Panc1 (cell line): ENCODE data around the gene FKRP. TPM values are rescaled to one million over a fixed set of nuclear protein-coding genes. Genes with fewer than 3 reads are reported as not detected.

ENCODE experiments used
- ATAC-seq: fragments of 200-7000 bp; cut with Tn5 transposase; 2 replicates; pipeline ENCODE4 v1.9.1; 2020; ENCODE audit warnings: mild to moderate bottlenecking, moderate library complexity
- BruUV-seq: library from RNA; stranded (reverse); fragments of 400-500 nt; replicated peaks from 2 replicates; lab custom pipeline; 2021; lab: Mats Ljungman, UMichigan
- CTCF ChIA-PET: fragments of 300-600 bp; sonication (Branson Sonifier 250); formaldehyde crosslinking; loops from one replicate; lab custom pipeline; 2022; ENCODE audit warnings: antibody characterized with exemption; lab: Charles Lee
- POLR2A ChIA-PET: fragments of 300-600 bp; sonication (Branson Sonifier 250); formaldehyde crosslinking; loops from one replicate; lab custom pipeline; 2022; ENCODE audit warnings: antibody characterized with exemption; lab: Charles Lee
- DNase-seq: peaks from one replicate; pipeline ENCODE4 v3.0.0-alpha.2; 2010; ENCODE audit warnings: low read depth, low spot score
- H3K27ac ChIP-seq: 2 replicates; pipeline ENCODE4 v1.5.1; 2011; ENCODE audit warnings: mild to moderate bottlenecking, low read length, inconsistent platforms
- H3K27me3 ChIP-seq: fragments of 200-500 bp; sonication (Bioruptor generic); 2 replicates; pipeline ENCODE4 v1.6.0; 2014; ENCODE audit warnings: low read length, inconsistent platforms; ENCODE audit not compliant: control insufficient read depth, insufficient read depth
- H3K36me3 ChIP-seq: fragments of 200-500 bp; sonication (Bioruptor generic); 2 replicates; pipeline ENCODE4 v1.5.1; 2014; ENCODE audit warnings: inconsistent platforms, mild to moderate bottlenecking, low read length, moderate library complexity; ENCODE audit not compliant: control insufficient read depth, insufficient read depth
- H3K4me1 ChIP-seq: 2 replicates; pipeline ENCODE4 v1.5.1; 2011; ENCODE audit warnings: inconsistent platforms, mild to moderate bottlenecking, low read length, moderate library complexity; ENCODE audit not compliant: control insufficient read depth, insufficient read depth
- H3K4me3 ChIP-seq, 2 experiments: 2 replicates each; pipeline ENCODE4 v1.5.1; 2011 to 2012; ENCODE audit warnings: low read depth in 2 of 2, low read length in 2 of 2, mild to moderate bottlenecking in 2 of 2, inconsistent platforms in 1 of 2, moderate library complexity in 1 of 2
- H3K9me3 ChIP-seq: fragments of 200-500 bp; sonication (Bioruptor generic); 2 replicates; pipeline ENCODE4 v1.5.1; 2014; ENCODE audit warnings: low read depth, mild to moderate bottlenecking, inconsistent platforms, low read length, moderate library complexity; ENCODE audit not compliant: control insufficient read depth, insufficient read depth
- CTCF ChIP-seq: fragments of 450-650 bp; IDR thresholded peaks from 2 replicates; pipeline ENCODE4 v1.5.1; 2017; ENCODE audit warnings: mild to moderate bottlenecking
- POLR2AphosphoS5 ChIP-seq: IDR thresholded peaks from 2 replicates; pipeline ENCODE4 v1.6.1; 2012; ENCODE audit warnings: mild to moderate bottlenecking, low read depth, low read length, moderate library complexity
- SIN3A ChIP-seq: IDR thresholded peaks from 2 replicates; pipeline ENCODE4 v1.6.1; 2012; ENCODE audit warnings: low read depth, mild to moderate bottlenecking, low read length, moderate library complexity, borderline replicate concordance; ENCODE audit not compliant: insufficient read depth
- TCF7L2 ChIP-seq: IDR thresholded peaks from 2 replicates; pipeline ENCODE4 v1.6.1; 2011; ENCODE audit warnings: mild to moderate bottlenecking, low read depth, low read length, inconsistent platforms
- in situ Hi-C: cut with HindIII; loops from 2 replicates; pipeline ENCODE4 v1.10.0; 2016; ENCODE audit warnings: low sequenced_read_pairs, low pct_unique_long_range_greater_than_20kb
- intact Hi-C: fragments of 100-400 bp; cut with micrococcal nuclease; formaldehyde crosslinking; loops from one replicate; pipeline ENCODE4 v1.10.0; 2022; ENCODE audit not compliant: unreplicated experiment
- total RNA-seq: library from RNA; stranded (reverse); gene quantifications from one replicate; pipeline ENCODE4 v1.2.1, GENCODE V29; 2021; ENCODE audit not compliant: unreplicated experiment
- TF ChIP-seq, protein P1 (sequence below), 2 experiments: IDR thresholded peaks; 2 replicates each; pipeline ENCODE4 v1.6.1; 2011 to 2012; ENCODE audit warnings: low read depth in 2 of 2, control low read depth in 1 of 2, low read length in 1 of 2, mild to moderate bottlenecking in 1 of 2, moderate library complexity in 1 of 2; ENCODE audit not compliant: insufficient read depth in 1 of 2

FKRP gene
- total RNA-seq, 1 experiment from 2014 or later: 21.6 TPM

DNA sequence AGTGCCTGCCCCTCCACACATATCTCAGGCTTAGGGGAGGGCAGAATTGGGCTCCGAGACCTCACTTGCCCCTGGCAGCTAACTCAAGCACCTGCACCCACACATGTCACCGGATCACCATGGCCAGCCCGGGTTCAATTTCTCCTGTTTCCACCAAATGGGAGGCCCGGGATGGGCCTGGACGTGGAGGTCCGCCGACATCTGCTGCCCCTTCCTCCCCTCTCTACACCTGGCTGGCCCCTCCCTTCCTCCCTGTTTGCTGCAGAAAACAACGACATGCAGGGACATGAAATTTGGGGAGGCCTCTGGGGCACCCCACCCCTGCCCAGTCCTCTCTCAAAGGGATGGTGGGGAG, 30.3 kb upstream of the FKRP start:
- POLR2A ChIA-PET: no interaction called here
- H3K27ac ChIP-seq: peak overlapping the region; percentile 89
- H3K36me3 ChIP-seq: peaks cover 5% of the 10 kb centered on the region; the same call in 1 of the 2 replicates
- H3K4me3 ChIP-seq: peak overlapping the region; percentile 71 to 74
- no peaks in the 10 kb centered on the region for H3K9me3 ChIP-seq
- CTCF ChIA-PET: no interaction called here
- in situ Hi-C loops (no loop called here), intact Hi-C loops (no loop called here)
- TF ChIP-seq POLR2AphosphoS5 (no peak), SIN3A (no peak), TCF7L2 (no peak), CTCF (no peak)
- TF ChIP-seq, protein P1, sequence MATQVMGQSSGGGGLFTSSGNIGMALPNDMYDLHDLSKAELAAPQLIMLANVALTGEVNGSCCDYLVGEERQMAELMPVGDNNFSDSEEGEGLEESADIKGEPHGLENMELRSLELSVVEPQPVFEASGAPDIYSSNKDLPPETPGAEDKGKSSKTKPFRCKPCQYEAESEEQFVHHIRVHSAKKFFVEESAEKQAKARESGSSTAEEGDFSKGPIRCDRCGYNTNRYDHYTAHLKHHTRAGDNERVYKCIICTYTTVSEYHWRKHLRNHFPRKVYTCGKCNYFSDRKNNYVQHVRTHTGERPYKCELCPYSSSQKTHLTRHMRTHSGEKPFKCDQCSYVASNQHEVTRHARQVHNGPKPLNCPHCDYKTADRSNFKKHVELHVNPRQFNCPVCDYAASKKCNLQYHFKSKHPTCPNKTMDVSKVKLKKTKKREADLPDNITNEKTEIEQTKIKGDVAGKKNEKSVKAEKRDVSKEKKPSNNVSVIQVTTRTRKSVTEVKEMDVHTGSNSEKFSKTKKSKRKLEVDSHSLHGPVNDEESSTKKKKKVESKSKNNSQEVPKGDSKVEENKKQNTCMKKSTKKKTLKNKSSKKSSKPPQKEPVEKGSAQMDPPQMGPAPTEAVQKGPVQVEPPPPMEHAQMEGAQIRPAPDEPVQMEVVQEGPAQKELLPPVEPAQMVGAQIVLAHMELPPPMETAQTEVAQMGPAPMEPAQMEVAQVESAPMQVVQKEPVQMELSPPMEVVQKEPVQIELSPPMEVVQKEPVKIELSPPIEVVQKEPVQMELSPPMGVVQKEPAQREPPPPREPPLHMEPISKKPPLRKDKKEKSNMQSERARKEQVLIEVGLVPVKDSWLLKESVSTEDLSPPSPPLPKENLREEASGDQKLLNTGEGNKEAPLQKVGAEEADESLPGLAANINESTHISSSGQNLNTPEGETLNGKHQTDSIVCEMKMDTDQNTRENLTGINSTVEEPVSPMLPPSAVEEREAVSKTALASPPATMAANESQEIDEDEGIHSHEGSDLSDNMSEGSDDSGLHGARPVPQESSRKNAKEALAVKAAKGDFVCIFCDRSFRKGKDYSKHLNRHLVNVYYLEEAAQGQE (IDR thresholded peaks at IDR 0.05; ENCODE audit: insufficient read depth in 1 of 2, low read depth in 2 of 2, low read length in 1 of 2): no peak
- no peaks in the 10 kb centered on the region for H3K27me3 ChIP-seq
- peaks cover 5% of the 10 kb centered on the region for H3K4me1 ChIP-seq
- ATAC-seq (no peak), DNase-seq (no peak)
- TSS peak; percentile 54 for BruUV-seq

- in situ Hi-C loops (no loop called here), intact Hi-C loops (no loop called here)
- DNase-seq (no peak), ATAC-seq (no peak)
- CTCF ChIA-PET: no interaction called here
- Histone ChIP-seq H3K9me3 (no peaks in the 10 kb centered on the region), H3K27me3 (no peaks in the 10 kb centered on the region), H3K27ac (peak overlapping the region; percentile 89), H3K4me3 (peak overlapping the region; percentile 71 to 74), H3K36me3 (peaks cover 5% of the 10 kb centered on the region; the same call in 1 of the 2 replicates), H3K4me1 (peaks cover 5% of the 10 kb centered on the region)
- TF ChIP-seq POLR2AphosphoS5 (no peak), CTCF (no peak), TCF7L2 (no peak), SIN3A (no peak)
- TF ChIP-seq, protein P1 (IDR thresholded peaks at IDR 0.05; ENCODE audit: insufficient read depth in 1 of 2, low read depth in 2 of 2, low read length in 1 of 2): no peak
- BruUV-seq: no TSS peak
- POLR2A ChIA-PET: interaction anchor here (0.7 kb wide), 2 partner anchors 12 to 67 kb away, joined by 9 to 12 read pairs; no protein-coding TSS in a partner anchor
Measured at GRCh38 chr19:46715975-46716671, 29.7 kb upstream of the FKRP start.
